Posterior cingulate gyrus (tissue), 11 donors: ENCODE data around the gene TRA2B.
A peak's percentile ranks its signal among the peaks of the same experiment; 100 is the strongest.

Source experiments
- DNase-seq, 10 donors: peaks; one replicate each; pipeline versions ENCODE4 v3.0.0 to v3.0.0-alpha.2; 2020 to 2021; ENCODE audit warnings: mixed read lengths in 3 of 10
- intact Hi-C: fragments of 100-400 bp; cut with DNase I; formaldehyde crosslinking; loops from one replicate; pipeline ENCODE4 v1.15.1; 2023

The TRA2B gene

DNA sequence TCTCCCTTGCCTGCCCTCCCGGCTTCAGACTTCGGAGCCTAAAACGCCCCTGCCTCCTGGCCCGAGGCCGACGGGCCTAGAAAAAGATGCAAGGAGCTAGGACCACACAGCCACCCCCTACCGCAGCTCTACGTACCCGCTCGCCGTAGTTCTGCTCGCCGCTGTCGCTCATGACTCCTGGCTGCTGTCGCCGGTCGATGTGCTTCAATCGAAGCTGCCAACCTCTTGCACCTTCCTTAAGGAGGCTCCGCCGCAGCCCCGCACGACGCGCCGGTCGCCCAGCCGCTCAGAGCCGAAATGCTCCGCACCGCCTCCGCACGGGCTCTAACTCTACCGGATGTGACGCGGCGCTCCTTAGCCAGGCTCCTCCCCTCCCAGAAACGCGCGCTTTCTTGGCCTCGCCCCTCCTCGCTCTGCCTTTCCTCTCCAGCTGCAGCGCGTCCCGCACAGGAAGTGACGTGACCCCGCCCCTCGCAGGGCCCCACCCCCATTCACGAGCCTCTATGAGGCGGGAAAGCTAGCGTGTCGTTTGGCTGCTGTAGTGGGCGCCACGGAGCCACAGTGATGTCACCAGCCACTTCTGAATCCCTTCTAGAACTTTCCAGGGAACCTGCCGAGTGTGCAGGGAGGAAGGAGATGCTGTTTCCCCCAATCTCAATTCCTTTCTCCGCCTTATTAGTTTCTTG lies at the start of gene TRA2B:
Gene TRA2B, minus strand, starts transcription at position 326 of the 686 bp plus-strand sequence. Its CDS starts 154 bp downstream, at position 172.
- intact Hi-C loops: loop anchor here (10.0 kb wide), 1 partner anchor 273 kb away; no protein-coding TSS in a partner anchor
- peak; percentile 99 to 100 (median 99) for DNase-seq

- intact Hi-C loops: no loop called here
- no peak for DNase-seq
These were observed 48.5 kb upstream of the TRA2B start for GRCh38 chr3:185986198-185986777.

DNA sequence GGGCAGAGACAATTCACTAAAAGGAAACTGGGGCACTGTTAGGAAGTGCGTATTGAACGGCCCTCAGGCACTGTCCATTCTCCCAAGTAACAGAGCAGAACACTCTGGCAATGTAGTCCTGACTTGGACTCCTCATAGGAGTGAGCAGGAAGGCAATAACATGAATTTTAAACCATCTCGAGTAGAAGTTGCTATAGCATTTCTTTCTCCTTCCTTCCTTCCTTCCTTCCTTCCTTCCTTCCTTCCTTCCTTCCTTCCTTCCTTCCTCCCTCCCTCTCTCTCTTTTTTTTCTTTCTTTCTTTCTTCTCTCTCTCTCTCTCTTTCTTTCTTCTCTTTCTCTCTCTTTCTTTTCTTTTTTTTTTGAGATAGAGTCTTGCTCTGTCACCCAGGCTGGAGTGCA lies 46.4 kb upstream of the TRA2B start:
- no peak for DNase-seq
- intact Hi-C loops: loop anchor here (5.0 kb wide), 2 partner anchors 123 to 238 kb away; partner anchors contain the start of gene ETV5

GRCh38 chr3:185983495-185984141 lies 45.8 kb upstream of the TRA2B start:
- intact Hi-C loops: loop anchor here (1.0 to 5.0 kb wide), 5 partner anchors 61 to 293 kb away; partner anchors contain the start of gene ETV5
- peak in 9 of 10 donors; percentile 52 to 94 (median 76) for DNase-seq

DNA sequence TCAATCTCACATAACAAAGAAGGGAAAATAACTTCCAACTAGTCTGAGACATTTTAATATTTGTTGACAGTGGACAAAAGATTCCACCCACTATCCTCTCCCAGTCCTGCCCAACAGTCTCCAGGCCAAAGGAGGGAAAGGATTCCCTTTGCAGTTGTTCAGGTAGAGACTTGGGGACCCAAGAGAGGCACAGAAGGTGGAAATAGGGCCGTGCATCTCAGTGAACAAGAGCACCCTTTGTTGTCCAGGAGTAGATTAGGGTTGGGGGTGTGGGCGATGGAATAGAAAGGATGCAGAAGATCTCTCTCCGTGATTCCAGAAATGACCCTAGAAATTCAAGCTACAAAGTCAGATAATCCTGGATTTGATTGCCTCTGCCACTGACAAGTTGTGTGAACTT lies 44.8 kb upstream of the TRA2B start:
- no peak for DNase-seq
- intact Hi-C loops: loop anchor here (1.0 to 5.0 kb wide), 5 partner anchors 62 to 294 kb away; partner anchors contain the start of gene ETV5

DNA sequence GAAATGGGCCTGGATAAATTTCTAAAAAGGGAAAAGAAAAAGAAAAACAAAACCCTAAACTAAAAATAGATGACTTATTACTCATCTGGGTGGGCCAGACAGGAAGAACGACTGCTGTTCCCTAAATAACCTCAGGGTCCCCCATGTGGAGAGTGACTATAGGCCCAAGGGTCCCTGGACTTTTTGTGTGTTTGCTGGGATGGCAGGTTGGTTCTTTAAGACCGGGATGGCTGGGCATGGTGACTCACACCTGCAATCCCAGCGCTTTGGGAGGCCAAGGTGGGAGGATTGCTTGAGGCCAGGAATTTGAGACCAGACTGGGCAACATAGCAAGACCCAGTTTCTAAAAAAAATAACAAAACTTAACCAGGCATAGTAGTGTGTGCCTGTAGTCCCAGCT lies 43.8 kb upstream of the TRA2B start:
- intact Hi-C loops: loop anchor here (2.0 to 5.0 kb wide), 4 partner anchors 63 to 295 kb away; partner anchors contain the start of gene ETV5
- no peak for DNase-seq

DNA sequence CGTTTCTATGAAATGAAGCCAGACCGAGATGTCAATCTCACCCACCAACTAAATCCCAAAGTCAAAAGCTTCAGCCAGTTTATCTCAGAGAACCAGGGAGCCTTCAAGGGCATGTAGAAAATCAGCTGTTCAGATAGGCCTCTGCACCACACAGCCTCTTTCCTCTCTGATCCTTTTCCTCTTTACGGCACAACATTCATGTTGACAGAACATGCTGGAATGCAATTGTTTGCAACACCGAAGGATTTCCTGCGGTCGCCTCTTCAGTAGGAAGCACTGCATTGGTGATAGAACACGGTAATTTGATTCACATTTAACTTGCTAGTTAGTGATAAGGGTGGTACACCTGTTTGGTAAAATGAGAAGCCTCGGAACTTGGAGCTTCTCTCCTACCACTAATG lies 41.9 kb upstream of the TRA2B start:
- no peak for DNase-seq
- intact Hi-C loops: loop anchor here (5.0 kb wide), 2 partner anchors 128 to 243 kb away; partner anchors contain the start of gene ETV5

DNA sequence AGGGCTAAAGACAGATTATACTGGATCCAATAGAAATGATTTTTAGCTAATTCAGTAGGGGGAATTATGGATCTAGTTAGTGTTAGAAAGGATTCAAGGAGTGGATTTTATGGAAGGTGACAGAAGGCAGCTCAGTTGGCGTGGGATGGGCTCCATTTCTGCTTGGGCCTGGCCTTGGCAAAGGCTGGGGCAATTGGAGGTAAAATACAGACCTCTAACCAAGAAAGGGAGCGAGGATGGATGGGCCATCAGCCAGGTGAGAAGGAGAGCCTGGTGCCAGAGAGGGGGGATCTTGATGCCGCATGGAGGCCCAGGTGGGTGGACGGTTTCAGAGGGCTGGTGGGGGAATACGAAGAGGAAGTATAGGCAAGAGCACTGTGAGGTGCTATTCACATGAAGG lies 40.7 kb upstream of the TRA2B start:
- intact Hi-C loops: no loop called here
- DNase-seq: no peak

DNA sequence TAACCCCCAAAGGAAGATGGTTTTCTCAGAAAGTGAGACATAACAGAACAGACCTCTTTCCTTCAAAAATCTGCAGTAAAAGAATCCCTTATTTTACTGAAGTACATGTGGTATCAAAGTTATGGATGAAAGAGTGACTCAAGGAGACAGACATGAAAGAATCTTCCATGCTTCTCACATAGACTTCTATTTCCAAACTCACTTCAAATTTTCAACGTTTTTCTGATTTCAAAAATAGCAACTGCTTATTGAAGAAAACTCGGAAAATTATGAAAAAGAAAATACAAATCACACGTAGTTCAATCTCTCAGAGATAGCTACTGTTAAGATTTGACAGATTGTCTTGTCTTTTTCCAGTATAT lies 39.8 kb upstream of the TRA2B start:
- intact Hi-C loops: loop anchor here (1.0 kb wide), 1 partner anchor 563 kb away; no protein-coding TSS in a partner anchor
- DNase-seq: no peak

DNA sequence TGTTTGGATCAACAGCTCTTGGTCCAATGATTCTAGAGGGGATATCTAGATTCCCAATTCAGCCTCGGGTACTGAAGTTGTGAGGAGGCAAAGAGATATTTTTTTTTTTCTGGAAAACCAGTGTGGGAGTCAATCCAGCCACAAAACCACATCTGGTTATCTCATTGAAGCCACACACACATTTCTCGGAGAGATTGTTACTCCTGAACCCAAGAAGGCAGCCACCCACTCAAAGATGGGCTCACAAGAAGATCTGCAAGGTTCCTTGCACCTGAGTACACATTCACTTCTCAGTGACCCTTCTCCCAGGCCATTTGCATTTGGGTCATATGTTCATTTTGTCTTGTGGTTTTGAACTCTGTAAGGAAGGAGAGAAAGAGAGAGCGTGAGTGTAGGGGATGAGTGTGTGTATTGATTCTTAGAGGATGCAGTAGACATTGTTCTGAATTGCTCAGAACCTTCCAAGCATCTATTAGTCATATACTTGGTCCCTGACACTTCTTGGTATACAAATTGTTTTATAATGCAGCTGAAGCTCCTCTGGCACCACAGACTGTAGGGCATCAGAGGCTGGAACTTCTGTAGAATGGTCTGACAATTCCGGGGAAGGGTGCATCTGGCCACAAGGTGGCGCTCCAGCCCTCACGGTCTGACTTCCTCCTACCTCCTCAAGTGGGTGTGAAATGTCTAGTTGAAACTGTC lies 39.3 kb upstream of the TRA2B start:
- intact Hi-C loops: loop anchor here (1.0 kb wide), 1 partner anchor 563 kb away; no protein-coding TSS in a partner anchor
- DNase-seq: peak; percentile 65 to 97 (median 90)

DNA sequence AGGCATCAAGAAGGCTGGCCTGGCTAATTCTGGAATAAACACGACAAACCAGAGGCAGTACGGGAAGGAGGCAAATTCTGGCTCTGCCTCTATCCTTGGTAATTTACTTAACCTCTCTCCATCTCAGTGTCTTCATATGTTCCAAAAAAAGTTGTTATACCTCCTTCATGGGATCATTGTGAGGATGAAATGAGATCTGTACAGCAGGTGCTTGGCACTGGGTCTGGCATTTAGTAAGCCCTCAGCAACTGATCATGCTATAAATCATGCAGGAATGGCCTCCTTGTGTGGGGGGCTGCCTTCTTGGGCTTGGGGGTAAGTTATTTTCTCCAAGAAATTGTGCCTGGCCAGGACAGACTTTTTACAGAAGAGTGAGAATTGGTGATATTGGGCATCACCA lies 38.3 kb upstream of the TRA2B start:
- intact Hi-C loops: no loop called here
- no peak for DNase-seq

DNA sequence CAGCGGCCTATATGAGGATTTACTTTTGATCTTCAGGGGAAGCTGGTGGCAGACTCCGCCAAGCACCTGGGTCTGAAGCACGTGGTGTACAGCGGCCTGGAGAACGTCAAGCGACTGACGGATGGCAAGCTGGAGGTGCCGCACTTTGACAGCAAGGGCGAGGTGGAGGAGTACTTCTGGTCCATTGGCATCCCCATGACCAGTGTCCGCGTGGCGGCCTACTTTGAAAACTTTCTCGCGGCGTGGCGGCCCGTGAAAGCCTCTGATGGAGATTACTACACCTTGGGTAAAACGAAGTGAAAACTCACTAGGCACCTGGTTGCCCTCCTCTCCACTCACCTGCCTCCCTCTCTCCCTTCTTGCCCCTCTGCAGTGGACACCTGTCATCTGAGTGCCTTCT lies 33.8 kb upstream of the TRA2B start:
- intact Hi-C loops: no loop called here
- peak in 1 of 10 donors; percentile 77 for DNase-seq

DNA sequence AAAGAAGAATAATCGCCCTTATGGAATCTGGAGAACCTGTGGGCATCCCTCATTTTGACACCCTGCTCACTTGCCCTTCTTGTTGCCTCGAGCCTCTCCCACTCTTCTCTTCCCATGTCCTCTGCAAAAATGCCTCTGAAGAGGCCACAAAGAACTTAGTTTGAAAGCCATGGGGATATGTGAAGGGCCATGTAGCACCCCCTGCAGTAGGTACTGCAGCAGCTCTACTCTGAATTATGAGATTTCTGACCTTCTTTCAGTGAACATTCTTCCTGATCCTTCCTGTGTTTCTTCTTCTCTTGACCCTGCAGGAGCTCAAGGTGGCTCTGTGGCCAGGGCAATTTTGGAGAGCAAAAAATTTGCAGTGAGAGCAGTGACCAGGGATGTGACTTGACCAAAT lies 30.4 kb upstream of the TRA2B start:
- intact Hi-C loops: no loop called here
- DNase-seq: peak in 1 of 10 donors; percentile 31

GRCh38 chr3:185966655-185967054 lies 28.8 kb upstream of the TRA2B start:
- intact Hi-C loops: no loop called here
- no peak for DNase-seq

DNA sequence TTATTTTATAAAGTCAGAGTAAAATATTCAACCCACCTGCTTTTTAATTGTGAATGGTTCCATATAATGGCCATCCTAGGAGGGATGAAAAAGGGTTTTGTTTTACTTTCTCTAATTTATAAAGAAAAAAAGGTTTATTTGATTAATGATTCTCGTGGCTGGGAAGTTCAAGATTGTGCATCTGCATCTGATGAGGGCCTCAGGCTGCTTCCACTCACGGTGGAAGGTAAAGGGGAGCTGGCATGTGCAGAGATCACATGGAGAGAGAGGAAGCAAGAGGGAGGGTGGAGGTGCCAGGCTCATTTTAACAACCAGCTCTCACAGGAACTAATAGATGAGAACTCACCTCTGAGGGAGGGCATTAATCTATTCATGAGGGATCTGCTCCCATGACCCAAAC lies 27.7 kb upstream of the TRA2B start:
- DNase-seq: peak in 1 of 10 donors; percentile 9
- intact Hi-C loops: no loop called here

DNA sequence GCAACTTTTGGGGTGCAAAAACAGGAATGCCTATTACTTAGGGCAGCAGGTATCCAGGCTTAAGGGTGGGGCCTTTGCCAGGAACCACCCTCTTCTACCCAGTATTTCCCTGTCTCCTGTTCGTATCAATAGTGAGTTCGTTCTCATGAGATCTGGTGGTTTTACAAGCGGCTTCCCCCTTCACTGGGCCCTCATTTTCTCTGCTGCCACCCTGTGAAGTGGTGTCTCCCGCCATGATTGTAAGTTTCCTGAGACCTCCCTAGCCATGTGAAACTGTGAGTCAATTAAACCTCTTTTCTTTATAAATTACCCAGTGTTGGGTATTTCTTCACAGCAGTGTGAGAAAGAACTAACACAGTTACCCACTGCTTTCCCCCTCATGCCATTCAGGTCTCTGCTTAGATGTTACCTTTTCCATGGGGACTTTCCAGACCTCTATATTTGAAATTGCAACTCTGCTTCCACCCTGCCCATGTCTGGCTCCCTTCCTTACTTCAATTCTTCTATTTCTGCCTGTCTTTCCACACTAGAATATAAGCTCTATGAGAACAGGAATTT lies 23.9 kb upstream of the TRA2B start:
- intact Hi-C loops: no loop called here

DNA sequence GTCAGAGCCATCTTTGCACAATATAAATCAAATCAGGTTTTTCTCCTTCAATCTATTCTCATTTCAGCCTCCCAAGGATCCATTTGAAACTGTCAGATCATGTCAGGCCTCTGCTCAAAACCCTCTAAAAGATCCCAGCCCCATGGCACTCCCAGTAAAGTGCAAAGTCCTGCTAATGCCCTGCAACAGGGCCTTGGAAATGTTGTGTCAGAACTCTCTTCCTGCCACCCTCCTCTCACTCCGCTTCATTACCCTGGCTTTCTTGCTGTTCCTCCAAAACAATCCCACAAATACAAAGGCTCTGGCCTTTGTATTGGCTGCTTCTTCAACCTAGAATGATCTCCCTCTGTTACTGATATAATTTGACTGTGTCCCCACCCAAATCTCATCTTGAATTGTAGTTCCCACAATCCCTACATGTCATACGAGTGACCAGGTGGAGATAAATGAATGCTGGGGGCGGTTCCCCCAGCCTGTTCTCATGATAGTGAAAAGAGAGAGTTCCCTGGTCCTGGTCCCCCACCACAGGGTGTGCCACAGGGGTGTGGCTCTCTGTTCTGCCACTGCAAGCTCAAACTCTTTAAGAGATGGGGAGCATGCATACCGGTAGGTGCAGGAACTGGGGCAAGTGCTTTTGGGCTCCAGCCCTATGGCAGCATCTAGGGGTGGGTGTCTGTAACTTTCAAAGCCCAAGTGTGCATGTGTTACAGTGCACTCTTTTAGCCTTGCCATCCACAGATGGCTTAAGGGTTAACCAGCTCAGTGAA lies 22.9 kb upstream of the TRA2B start:
- peak in 1 of 10 donors; percentile 15 for DNase-seq
- intact Hi-C loops: no loop called here

More for the DNA sequence above, 23.9 kb upstream of the TRA2B start:
- DNase-seq: no peak

GRCh38 chr3:185959609-185960521 lies 22.1 kb upstream of the TRA2B start:
- intact Hi-C loops: no loop called here
- DNase-seq: no peak
